C4-2B (cell line): Measurements from ENCODE around the gene TMEM132D.

Source experiments
- H3K27ac ChIP-seq: fragments of 450-650 bp; 2 replicates; pipeline ENCODE4 v1.5.1; 2017
- CTCF ChIP-seq: fragments of 450-650 bp; conservative IDR thresholded peaks from 2 replicates; pipeline ENCODE4 v1.5.1; 2017; ENCODE audit warnings: mild to moderate bottlenecking
- ZFX ChIP-seq: fragments of 450-650 bp; IDR thresholded peaks from 2 replicates; pipeline ENCODE4 v1.6.1; 2017

TMEM132D gene

GRCh38 chr12:129101404-129101803 lies 802.4 kb downstream of the TMEM132D start:
- TF ChIP-seq CTCF (no peak), ZFX (no peak)
- no peak overlapping the region for H3K27ac ChIP-seq

- no peak overlapping the region for H3K27ac ChIP-seq
Measured at GRCh38 chr12:129097451-129097850, 806.4 kb downstream of the TMEM132D start.

GRCh38 chr12:129096968-129097367 lies 806.9 kb downstream of the TMEM132D start:
- no peak for TF ChIP-seq CTCF
- TF ChIP-seq ZFX: no peak
- no peak overlapping the region for H3K27ac ChIP-seq

More at GRCh38 chr12:129097451-129097850, 806.4 kb downstream of the TMEM132D start:
- no peak for TF ChIP-seq ZFX
- TF ChIP-seq CTCF: no peak

DNA sequence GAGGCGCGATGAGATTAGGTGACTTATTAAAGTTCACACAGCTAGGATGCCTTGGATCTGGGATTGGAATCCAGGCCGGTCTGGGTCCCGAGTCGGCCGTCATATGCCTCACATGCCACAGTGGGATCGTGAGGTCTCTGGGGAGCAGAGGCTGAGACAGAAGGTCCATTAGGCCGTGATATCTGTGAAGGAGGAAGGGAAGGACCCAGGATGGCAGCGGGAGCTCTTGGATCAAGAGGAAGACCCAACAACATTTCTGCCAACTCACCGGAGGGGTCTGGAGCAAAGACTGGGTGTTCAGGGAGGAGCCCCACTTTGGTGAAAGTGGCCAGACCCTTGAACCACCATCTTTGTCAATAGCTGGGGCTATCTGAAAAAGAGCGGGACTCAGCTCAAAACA lies 807.6 kb downstream of the TMEM132D start:
- TF ChIP-seq CTCF (no peak), ZFX (no peak)
- H3K27ac ChIP-seq: no peak overlapping the region

DNA sequence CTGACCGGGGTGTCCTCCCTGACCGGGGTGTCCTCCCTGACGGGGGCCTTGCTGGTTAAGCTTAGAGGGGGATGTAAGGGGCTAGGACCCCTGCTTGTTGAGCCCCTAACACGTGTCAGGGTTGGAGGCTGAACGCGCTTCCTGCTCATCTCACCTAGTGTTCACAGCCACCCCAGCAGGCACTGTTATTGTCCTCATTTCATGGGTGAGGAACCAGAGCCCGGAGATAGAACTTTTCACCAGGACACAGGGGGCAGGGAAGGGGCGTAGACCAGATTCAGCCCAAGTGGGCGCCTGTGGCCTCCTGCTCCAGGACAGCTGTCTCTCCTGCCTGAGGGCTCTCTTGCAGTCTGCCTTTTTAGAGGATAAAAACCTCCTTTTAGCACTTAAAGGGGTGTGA lies 814.2 kb downstream of the TMEM132D start:
- no peak for TF ChIP-seq CTCF
- TF ChIP-seq ZFX: no peak

DNA sequence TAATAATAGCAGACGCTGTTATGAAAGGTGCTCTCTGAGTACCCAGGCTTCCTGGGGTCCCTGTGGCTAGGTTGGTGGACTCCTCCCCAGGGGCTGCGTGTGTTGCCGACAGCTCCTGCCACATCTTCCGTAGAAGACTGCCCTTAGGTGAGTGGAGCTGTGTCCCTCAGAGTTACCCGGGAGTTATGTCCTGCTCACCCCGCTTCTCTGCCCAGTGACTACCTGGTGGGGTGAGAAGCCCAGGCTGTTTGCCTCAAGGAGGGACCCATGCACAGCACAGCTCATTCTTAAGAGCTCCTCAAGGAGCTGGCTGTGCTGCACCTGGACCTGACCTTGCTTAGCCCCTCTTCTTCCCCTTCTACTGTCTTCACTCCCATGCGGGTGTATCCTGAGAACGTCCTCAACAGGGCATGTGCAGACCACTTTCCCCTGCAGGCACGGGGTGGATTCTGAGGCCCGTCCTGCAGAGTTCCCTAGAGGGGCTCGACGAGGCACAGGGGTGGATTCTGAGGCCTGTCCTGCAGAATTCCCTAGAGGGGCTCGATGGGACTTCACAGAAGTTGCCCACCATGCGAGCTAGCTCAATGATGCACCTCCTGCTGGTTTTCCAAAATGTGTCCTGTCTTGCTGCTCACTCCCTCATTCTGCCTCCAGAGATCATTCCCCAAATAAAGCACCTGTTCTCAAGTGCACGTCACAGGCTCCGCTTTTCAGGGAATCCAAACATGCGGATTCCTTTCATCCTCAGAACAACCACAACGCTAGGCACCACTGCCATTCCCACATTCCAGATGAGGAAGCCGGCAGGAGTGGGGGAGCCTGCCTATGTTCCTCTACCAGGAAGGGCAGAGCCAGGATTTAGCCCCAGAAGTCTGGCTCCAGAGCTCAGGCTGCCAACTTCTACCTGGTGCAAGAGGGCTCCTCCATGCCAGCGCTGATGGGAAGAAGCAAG lies 818.7 kb downstream of the TMEM132D start:
- H3K27ac ChIP-seq: no peak overlapping the region
- TF ChIP-seq ZFX: no peak
- TF ChIP-seq CTCF: no peak

More for the DNA sequence above, 814.2 kb downstream of the TMEM132D start:
- no peak overlapping the region for H3K27ac ChIP-seq

DNA sequence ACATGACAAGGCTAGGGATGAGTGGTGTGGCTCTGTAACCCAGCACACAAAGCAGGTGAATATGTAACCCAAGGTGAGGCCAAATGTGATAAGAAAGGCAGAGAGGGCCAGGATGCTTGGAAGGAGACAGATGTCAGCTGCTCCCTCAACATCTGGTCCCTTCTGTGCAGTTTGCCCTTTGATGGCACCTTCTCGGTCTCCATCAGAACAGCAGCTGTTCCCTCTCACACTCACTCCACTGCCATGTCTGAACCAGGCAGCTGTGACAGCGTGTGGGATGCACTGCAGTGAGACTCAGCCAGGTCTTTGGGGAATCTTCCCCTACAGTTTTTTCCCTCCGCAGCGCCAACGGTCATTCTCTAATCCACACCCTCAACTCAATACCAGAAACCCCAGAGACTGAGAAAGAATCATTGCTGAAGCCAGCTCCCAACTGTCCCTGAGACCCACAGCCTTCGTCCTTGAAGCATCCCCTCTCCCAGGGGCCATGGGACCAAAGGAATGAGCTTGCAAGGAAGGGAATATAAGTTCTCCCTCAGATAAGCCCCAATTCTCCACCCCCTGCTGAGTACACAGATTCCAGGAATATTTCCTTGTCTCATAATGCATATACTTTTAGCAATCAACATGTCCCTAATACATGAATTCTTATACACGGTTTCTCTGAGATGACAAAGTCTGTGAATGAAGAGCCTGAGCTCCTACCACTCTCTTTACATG lies 820.5 kb downstream of the TMEM132D start:
- no peak for TF ChIP-seq ZFX
- no peak for TF ChIP-seq CTCF
- H3K27ac ChIP-seq: no peak overlapping the region
